HEK293 (cell line): ENCODE data around the gene MRPL43.

Experiments
- CTCF ChIA-PET: fragments of 350-600 bp; formaldehyde crosslinking; extraction: SDS; loops from one replicate; lab custom pipeline; 2021; ENCODE audit warnings: antibody characterized with exemption; lab: Yijun Ruan, JAX
- POLR2A ChIA-PET: fragments of 300-600 bp; formaldehyde crosslinking; extraction: SDS; loops from one replicate; lab custom pipeline; 2020; ENCODE audit warnings: antibody characterized with exemption, inconsistent platforms; lab: Yijun Ruan, JAX
- H3K27ac ChIP-seq: fragments of 200-500 bp; sonication (Bioruptor generic); 2 replicates; pipeline ENCODE4 v1.5.1; 2014; ENCODE audit warnings: low read depth, low read length, control low read depth, inconsistent platforms; ENCODE audit errors: extremely low read depth
- H3K36me3 ChIP-seq, 2 experiments: fragments of 200-500 bp in 1 of 2; sonication (Bioruptor generic) in 1 of 2; 1 replicate in 1 of 2; 2 replicates in 1 of 2; pipeline ENCODE4 v1.5.1; 2014 to 2017; ENCODE audit warnings: inconsistent platforms in 2 of 2, low read length in 2 of 2; ENCODE audit not compliant: control insufficient read depth in 2 of 2, insufficient read depth in 1 of 2
- H3K4me1 ChIP-seq: fragments of 200-500 bp; sonication (Bioruptor generic); 2 replicates; pipeline ENCODE4 v1.5.1; 2014; ENCODE audit warnings: mild to moderate bottlenecking, low read length, inconsistent platforms; ENCODE audit not compliant: control insufficient read depth, insufficient read depth
- H3K4me3 ChIP-seq: 2 replicates; pipeline ENCODE4 v1.5.1; 2011; ENCODE audit warnings: low read depth, mild to moderate bottlenecking, control low read depth, low read length, moderate library complexity
- H3K9me3 ChIP-seq: fragments of 200-500 bp; sonication (Bioruptor generic); 2 replicates; pipeline ENCODE4 v1.5.1; 2014; ENCODE audit warnings: low read depth, low read length, inconsistent platforms; ENCODE audit not compliant: control insufficient read depth, insufficient read depth
- EGR2 ChIP-seq: fragments of 450-650 bp; formaldehyde crosslinking; IDR thresholded peaks from 2 replicates; pipeline ENCODE4 v1.5.1; 2016; ENCODE audit warnings: low read depth, missing biosample characterization, missing genetic modification characterization
- MZF1 ChIP-seq: fragments of 450-650 bp; formaldehyde crosslinking; IDR thresholded peaks from 2 replicates; pipeline ENCODE4 v1.5.1; 2017; ENCODE audit warnings: missing biosample characterization, missing genetic modification characterization, borderline replicate concordance
- TCF7L2 ChIP-seq: IDR thresholded peaks from 2 replicates; pipeline ENCODE4 v1.6.1; 2011; ENCODE audit warnings: low read depth, mild to moderate bottlenecking, inconsistent platforms, low read length, moderate library complexity, borderline replicate concordance
- ZBTB6 ChIP-seq: fragments of 450-650 bp; formaldehyde crosslinking; IDR thresholded peaks from 2 replicates; pipeline ENCODE4 v1.5.1; 2017; ENCODE audit warnings: missing biosample characterization, missing genetic modification characterization
- ZFHX2 ChIP-seq: fragments of 450-650 bp; formaldehyde crosslinking; conservative IDR thresholded peaks from 2 replicates; pipeline ENCODE4 v1.5.1; 2016; ENCODE audit warnings: missing biosample characterization, missing genetic modification characterization
- ZFP69B ChIP-seq: fragments of 450-650 bp; formaldehyde crosslinking; IDR thresholded peaks from 2 replicates; pipeline ENCODE4 v1.5.1; 2016; ENCODE audit warnings: missing biosample characterization, missing genetic modification characterization
- ZIC2 ChIP-seq: fragments of 450-650 bp; formaldehyde crosslinking; IDR thresholded peaks from 2 replicates; pipeline ENCODE4 v1.5.1; 2016; ENCODE audit warnings: missing biosample characterization, missing genetic modification characterization
- ZNF169 ChIP-seq: fragments of 450-650 bp; formaldehyde crosslinking; IDR thresholded peaks from 2 replicates; pipeline ENCODE4 v1.5.1; 2016; ENCODE audit warnings: missing biosample characterization, missing genetic modification characterization
- ZNF18 ChIP-seq: fragments of 450-650 bp; formaldehyde crosslinking; IDR thresholded peaks from 2 replicates; pipeline ENCODE4 v1.5.1; 2016; ENCODE audit warnings: missing biosample characterization, missing genetic modification characterization
- ZNF366 ChIP-seq: fragments of 450-650 bp; formaldehyde crosslinking; conservative IDR thresholded peaks from 2 replicates; pipeline ENCODE4 v1.5.1; 2016; ENCODE audit warnings: missing biosample characterization, missing genetic modification characterization
- ZNF398 ChIP-seq: fragments of 450-650 bp; formaldehyde crosslinking; IDR thresholded peaks from 2 replicates; pipeline ENCODE4 v1.5.1; 2017; ENCODE audit warnings: missing biosample characterization, missing genetic modification characterization
- ZNF513 ChIP-seq: fragments of 450-650 bp; IDR thresholded peaks from 2 replicates; pipeline ENCODE4 v1.5.1; 2018; ENCODE audit warnings: missing biosample characterization, missing genetic modification characterization
- ZNF548 ChIP-seq: fragments of 450-650 bp; formaldehyde crosslinking; IDR thresholded peaks from 2 replicates; pipeline ENCODE4 v1.5.1; 2016; ENCODE audit warnings: missing biosample characterization, missing genetic modification characterization
- ZNF585B ChIP-seq: fragments of 450-650 bp; formaldehyde crosslinking; IDR thresholded peaks from 2 replicates; pipeline ENCODE4 v1.5.1; 2016; ENCODE audit warnings: missing biosample characterization, missing genetic modification characterization
- ZNF610 ChIP-seq: fragments of 450-650 bp; formaldehyde crosslinking; IDR thresholded peaks from 2 replicates; pipeline ENCODE4 v1.5.1; 2016; ENCODE audit warnings: missing biosample characterization, missing genetic modification characterization, borderline replicate concordance
- ZNF629 ChIP-seq: fragments of 450-650 bp; formaldehyde crosslinking; IDR thresholded peaks from 2 replicates; pipeline ENCODE4 v1.5.1; 2017; ENCODE audit warnings: missing biosample characterization, missing genetic modification characterization
- ZNF639 ChIP-seq: fragments of 450-650 bp; formaldehyde crosslinking; IDR thresholded peaks from 2 replicates; pipeline ENCODE4 v1.5.1; 2016; ENCODE audit warnings: missing biosample characterization, missing genetic modification characterization
- ZNF677 ChIP-seq: fragments of 450-650 bp; IDR thresholded peaks from 2 replicates; pipeline ENCODE4 v1.5.0; 2018; ENCODE audit warnings: missing biosample characterization, mild to moderate bottlenecking, missing genetic modification characterization, moderate library complexity
- ZNF704 ChIP-seq: fragments of 450-650 bp; formaldehyde crosslinking; IDR thresholded peaks from 2 replicates; pipeline ENCODE4 v1.5.1; 2016; ENCODE audit warnings: missing biosample characterization, missing genetic modification characterization
- ZNF785 ChIP-seq: fragments of 450-650 bp; formaldehyde crosslinking; IDR thresholded peaks from 2 replicates; pipeline ENCODE4 v1.5.1; 2016; ENCODE audit warnings: missing biosample characterization, missing genetic modification characterization
- ZNF843 ChIP-seq: fragments of 450-650 bp; formaldehyde crosslinking; IDR thresholded peaks from 2 replicates; pipeline ENCODE4 v1.5.1; 2016; ENCODE audit warnings: missing biosample characterization, missing genetic modification characterization
- ZSCAN16 ChIP-seq: fragments of 450-650 bp; formaldehyde crosslinking; IDR thresholded peaks from 2 replicates; pipeline ENCODE4 v1.5.1; 2016; ENCODE audit warnings: missing biosample characterization, missing genetic modification characterization

The MRPL43 gene

GRCh38 chr10:101020427-101021075, 33.3 kb upstream of the MRPL43 start (continued):
- TF ChIP-seq ZNF169 (tag by site-specific recombination) (no peak), ZNF843 (tag by site-specific recombination) (no peak), TCF7L2 (no peak), ZNF629 (tag by site-specific recombination) (no peak), ZNF398 (no peak), ZFHX2 (tag by site-specific recombination) (no peak), ZNF639 (tag by site-specific recombination) (no peak)
- TF ChIP-seq, all 188 proteins: peak for 0

- H3K27ac ChIP-seq: no peak overlapping the region
- no peaks in the 10 kb centered on the region; the same call in 1 of the 2 replicates for H3K4me1 ChIP-seq
- H3K9me3 ChIP-seq: no peaks in the 10 kb centered on the region
- POLR2A ChIA-PET: interaction anchor here (0.7 to 1.7 kb wide), 3 partner anchors 12 to 72 kb away, joined by 3 to 9 read pairs (median 6); partner anchors contain the start of genes PDZD7 and SFXN3
- TF ChIP-seq EGR2 (tag by site-specific recombination) (peak; percentile 25; the same call in 1 of the 2 replicates), ZNF513 (tag by site-specific recombination) (peak; percentile 89), ZNF366 (tag by site-specific recombination) (0 out of 2 replicates have a peak, but pooled peaks have one; percentile 20), ZNF548 (tag by site-specific recombination) (no peak), ZFP69B (no peak)
- no peak overlapping the region for H3K4me3 ChIP-seq
- CTCF ChIA-PET: interaction anchor here (0.5 to 7.2 kb wide), 23 partner anchors 10 to 1081 kb away, joined by 3 to 274 read pairs (median 6); partner anchors contain the start of genes KAZALD1, LZTS2, MRPL43 and PDZD7
- H3K36me3 ChIP-seq: no peaks in the 10 kb centered on the region
These were observed 32.1 kb upstream of the MRPL43 start for GRCh38 chr10:101019440-101019703.

- Histone ChIP-seq H3K4me3 (no peak overlapping the region), H3K9me3 (no peaks in the 10 kb centered on the region), H3K27ac (no peak overlapping the region), H3K4me1 (no peaks in the 10 kb centered on the region; the same call in 1 of the 2 replicates), H3K36me3 (no peaks in the 10 kb centered on the region)
- ChIA-PET CTCF (interaction anchor here (0.5 to 7.2 kb wide), 32 partner anchors 11 to 1623 kb away, joined by 3 to 274 read pairs (median 5); partner anchors contain the start of genes KAZALD1, LZTS2, MRPL43 and PDZD7), POLR2A (interaction anchor here (0.7 to 1.7 kb wide), 4 partner anchors 13 to 73 kb away, joined by 3 to 9 read pairs (median 4); partner anchors contain the start of genes PDZD7 and SFXN3)
- TF ChIP-seq ZBTB6 (tag by site-specific recombination) (peak; percentile 96), ZNF677 (no peak), ZNF585B (tag by site-specific recombination) (no peak), ZNF610 (tag by site-specific recombination) (peak; percentile 47; the same call in 1 of the 2 replicates), ZNF704 (tag by site-specific recombination) (no peak), ZIC2 (tag by site-specific recombination) (peak; percentile 99), ZSCAN16 (tag by site-specific recombination) (no peak), ZNF843 (tag by site-specific recombination) (peak; percentile 38; the same call in 1 of the 2 replicates), ZNF785 (tag by site-specific recombination) (no peak), ZNF18 (no peak), MZF1 (no peak)
These were observed 31.5 kb upstream of the MRPL43 start for GRCh38 chr10:101018600-101019439.
